Measurements from ENCODE around the gene HDGFL2.

HDGFL2 gene

DNA sequence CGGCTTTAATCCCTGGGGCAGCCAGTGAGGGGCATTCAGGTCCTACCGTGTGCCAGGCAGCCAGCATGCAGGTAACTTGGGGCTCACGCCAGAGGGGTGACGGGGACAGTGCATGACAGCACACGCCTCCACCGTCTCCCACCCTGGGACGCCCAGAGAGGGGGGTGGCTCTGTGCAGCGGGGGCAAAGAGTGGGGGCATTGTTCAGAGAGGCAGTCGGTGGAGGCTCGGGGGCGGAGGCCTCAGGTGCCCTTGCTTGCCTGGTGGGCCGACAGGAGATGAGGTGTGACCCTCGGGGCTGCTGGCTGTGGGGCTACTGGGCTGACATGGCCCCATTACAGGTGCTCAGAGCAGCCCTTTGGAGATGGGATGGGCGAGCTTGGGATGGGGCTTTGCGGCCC lies 27.8 kb downstream of the HDGFL2 start:
- DNase-seq = no peak

DNA sequence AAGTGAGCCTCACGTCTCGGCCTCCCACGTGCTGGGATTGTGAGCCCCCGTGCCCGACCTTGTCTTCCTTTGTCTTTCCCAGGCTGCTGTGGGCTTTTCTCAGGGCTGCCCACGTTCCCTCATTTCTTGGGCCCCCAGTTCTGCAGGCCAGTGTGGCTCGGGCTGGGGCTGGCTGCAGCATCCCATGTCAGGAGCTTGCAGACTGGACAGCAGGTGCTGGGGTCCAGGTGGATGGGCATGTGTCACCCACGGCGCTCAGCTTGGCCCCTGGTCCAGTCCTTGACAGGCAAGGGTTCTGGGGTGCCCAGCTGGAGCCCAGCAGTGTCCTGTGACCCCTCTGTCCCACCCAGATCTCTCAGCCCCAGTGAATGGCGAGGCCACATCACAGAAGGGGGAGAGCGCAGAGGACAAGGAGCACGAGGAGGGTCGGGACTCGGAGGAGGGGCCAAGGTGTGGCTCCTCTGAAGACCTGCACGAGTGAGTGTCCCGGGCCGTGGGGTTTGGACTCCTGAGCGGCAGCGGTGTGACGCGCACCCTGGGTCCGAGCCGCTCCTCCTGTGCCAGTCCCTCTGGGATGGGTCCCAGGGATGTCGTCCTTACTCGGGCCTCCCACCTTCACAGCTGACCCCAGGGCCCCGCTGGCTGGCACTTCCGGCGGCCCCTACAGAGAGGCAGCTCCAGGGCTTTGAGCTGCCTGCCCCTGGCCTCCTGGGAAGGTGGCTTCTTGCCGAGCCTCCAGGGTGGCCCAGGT lies 28.9 kb downstream of the HDGFL2 start:
- no peak for DNase-seq

DNA sequence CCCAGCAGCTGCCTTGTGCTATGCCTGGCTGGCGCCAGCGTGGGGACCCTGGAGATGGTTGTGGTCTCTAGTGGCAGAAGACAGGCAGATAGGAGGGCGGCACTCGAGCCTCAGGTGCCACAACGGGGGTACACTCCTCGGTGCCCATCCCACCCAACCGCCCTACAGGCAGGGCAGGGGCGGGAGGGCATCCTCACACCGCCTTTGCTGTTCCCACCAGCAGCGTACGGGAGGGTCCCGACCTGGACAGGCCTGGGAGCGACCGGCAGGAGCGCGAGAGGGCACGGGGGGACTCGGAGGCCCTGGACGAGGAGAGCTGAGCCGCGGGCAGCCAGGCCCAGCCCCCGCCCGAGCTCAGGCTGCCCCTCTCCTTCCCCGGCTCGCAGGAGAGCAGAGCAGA lies 29.6 kb downstream of the HDGFL2 start:
- DNase-seq = no peak

DNA sequence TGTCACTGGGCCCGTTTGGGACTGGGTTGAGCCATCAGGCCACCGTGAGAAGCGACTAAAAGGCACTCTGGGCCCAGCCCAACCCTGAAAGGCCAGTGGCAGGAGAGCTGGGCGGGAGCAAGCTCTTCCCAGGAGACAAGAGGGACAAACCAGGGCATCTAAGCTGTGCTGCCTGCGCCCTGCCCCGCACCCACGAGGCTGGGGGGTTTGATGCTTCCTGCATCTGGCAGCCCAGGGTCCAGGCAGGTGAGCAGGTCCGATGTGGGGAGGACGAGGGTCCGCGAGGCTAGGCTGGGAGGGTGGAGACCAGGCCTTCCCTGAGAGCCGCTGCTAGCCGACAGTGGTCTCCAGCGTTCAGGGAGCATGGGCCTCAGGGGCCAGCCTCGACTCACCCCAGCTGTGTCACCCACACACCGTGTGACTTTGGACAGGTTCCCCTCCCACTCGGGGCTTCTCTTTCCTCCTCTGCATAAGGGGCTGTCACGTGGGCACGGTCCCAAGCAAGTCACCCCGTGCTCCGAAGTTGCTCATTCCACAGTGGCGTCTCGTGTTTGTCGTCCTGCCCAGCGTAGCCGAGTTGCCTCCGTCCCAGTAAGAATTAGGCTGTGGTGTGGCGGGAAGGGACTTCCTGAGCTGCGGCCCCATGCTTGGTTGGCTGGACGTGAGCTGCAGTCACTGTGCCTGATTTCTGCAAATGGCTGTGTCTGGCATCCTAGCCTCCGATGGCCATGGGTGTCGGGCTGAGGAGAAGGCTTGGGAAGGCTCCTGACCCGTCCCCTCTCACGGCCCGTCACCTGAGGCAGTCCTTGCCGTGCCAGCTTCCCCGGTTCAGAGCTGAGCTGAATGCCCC lies 30.4 kb downstream of the HDGFL2 start:
- no peak for DNase-seq

DNA sequence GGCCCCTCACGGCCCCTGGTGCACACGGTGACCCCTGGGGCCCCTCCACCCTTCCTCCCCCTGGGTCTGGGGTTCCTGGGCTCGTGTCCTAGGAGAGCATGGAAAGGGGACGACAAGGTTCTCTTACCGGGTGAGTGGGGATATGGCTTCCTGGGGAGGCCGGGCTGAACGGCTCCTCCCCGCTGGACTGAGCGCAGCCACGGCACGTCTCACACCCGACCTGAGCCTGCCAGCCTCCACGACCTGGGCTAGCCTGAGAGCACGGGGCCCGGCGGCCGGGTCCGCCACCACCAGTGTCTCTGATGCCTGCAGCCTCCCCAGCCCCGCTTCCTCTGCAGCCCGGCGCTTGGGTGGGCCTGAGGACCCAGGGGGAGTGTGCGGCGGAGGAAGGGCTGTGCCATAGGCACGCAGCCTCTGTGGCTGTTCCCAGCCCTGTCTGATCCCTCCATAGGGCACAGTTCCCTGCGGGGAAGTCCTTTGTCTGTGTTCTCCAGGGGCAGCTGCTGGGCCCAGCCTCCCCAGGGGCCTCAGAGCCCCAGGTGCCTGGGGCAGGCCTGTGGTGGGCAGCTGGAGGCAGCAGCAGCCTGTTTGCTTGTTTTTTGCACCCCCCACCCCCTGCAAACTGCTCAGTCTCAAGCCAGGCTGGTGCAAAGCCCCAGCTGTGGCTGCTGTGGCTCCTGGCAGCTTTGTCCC lies 31.2 kb downstream of the HDGFL2 start:
- DNase-seq = no peak

DNA sequence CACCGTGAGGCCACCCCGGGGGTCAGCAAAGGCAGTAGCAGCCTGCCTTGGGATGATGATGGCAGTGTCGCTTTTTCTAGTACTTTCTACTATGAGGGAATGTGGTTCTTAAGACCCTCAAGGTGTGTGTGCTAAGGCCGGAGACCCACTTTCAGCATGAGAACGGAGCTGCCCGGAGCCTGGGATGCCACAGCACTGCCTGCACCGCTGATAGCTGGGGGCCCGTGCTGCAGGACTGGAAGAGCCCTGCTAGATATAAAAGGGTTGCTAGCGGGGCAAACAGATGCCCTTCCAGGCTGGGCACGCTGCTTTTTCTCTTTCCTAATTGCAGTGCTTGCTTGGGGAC lies 31.7 kb downstream of the HDGFL2 start:
- DNase-seq = no peak

DNA sequence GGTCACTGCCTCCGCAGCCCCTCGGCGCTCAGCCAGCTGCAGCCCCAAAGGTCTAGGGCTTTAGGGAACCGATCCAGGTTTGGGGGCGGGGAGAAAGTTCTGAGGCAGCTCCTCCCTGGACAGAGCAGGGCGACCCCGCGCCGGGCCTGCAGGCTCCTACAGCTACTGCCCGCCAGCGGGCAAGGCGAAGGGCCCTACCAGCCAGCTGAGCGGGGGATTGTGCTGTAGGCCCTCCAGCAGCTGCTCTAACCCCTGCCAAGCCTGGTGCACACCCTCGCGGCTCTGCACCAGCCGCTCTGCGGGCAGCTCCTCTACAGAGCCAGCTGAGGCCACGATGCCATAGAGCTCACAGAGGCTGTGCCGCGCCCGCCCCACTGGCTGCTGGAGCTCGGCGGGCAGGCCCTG lies 32.2 kb downstream of the HDGFL2 start:
- DNase-seq = peak; percentile 17 to 26

DNA sequence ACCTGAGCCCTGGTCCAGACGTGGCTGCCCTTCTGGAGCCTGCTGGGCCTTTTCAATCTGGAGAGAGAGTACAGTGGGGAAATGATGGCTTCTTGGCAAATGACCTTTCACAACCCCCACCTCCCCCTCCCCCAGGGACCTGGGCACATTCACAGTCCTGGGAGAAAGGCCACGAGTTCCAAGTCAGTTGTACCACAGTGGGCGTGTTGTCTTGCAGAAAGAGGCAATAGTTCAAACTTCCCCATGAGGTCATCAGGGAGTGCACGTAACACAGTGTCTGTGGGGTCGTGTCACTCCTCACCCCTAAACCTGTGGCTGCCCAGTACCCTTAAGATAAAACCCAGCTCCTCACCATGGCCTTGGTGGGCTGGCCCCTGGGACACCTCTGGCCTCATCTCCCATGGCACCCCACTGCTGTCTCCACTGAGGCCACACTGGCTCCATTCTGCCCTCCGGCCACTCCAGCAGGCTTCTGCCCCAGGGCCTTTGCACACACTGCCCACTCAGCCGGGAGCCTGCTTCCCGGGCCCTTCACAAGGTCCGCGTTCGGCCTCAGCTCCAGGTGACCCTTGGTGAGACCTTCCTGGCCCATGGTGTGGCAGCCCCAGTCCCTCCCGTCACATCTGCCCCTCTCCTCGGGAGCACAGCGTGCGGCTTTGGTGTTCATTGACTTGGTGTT lies 32.9 kb downstream of the HDGFL2 start:
- no peak for DNase-seq

DNA sequence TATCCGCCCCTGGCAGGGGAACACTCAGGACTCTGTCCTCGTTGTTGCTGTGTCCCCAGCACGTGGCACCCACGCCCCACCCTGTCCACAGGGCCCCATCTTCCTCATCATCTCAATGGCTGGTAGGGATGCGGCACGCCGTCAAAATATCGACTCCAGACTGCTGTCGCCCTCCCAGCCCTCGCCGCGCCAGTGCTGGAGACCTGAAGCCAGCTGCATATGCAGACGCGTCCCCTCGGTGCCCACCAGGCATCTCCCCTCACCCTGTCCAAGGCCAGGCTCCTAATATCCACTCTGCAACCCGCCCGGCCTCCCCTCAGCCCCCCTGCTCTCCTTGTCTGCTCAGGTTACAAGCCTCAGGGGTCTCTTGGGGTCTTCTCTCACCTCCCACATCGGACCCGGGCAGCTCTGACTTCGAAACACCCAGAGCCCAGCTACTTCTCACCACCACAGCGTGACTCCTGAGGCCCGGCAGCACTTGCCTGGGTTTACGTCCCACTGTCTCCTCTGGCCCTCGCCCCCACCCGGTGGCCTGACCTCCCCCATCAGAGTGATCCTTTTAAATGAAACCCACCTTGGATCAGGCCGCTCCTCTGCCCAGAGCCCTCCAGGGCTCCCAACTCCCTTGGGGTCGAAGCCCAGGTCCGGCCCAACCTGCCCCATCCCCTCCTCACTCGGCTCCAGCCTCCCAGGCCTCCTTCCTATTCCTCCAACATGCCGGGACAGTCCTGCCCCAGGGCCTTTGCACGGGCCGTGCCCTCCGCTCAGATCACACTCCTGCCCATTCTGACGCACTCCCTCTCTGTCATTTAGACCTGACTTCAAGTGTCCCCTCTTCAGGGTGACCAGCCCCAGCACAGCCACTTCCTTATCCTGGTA lies 33.7 kb downstream of the HDGFL2 start:
- DNase-seq = no peak

DNA sequence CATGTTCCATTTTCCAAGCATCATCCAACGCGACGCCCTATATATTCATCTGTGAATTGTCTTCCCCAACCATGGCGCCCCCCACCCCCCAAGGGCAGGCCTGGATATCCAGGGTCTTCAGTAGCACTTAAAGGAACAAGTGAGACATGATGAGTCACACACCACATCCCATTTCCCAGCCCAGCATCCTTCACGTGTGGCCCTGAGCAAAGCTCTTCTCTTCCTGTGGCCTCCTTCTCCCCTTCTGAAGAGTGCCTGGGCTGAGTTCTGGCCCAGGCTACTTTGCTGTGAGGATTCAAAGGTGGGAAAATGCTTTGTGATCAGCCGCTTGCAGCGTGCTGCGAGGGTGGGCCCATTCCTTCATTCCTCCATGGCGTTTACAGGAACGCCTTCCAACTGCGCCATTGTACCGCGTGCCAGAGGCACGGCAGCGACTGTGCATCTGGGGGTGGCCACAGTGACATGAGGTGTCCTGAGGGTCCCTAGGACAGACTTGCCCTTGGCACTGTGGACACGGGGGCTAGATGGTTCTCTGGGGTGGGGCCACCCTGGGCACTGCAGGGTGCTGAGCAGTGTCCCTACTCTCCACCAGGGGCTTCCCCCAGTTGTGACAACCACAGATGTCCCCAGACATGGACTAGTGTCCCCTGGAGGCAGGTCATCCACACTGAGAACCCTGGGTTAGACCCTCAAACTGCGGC lies 34.5 kb downstream of the HDGFL2 start:
- DNase-seq = no peak

DNA sequence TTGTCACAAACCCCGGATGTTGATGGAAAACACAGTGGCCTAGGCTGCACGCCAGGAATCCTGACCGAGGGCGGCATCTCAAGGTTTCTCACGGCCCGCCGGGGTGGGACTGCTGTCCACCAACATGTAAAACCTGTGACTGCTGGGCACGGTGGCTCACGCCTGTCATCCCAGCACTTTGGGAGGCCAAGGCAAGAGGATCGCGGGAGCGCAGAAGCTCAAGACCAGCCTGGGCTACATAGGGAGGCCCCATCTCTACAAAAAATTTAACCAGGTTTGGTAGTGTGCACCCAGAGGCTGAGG lies 35.0 kb downstream of the HDGFL2 start:
- DNase-seq = no peak

DNA sequence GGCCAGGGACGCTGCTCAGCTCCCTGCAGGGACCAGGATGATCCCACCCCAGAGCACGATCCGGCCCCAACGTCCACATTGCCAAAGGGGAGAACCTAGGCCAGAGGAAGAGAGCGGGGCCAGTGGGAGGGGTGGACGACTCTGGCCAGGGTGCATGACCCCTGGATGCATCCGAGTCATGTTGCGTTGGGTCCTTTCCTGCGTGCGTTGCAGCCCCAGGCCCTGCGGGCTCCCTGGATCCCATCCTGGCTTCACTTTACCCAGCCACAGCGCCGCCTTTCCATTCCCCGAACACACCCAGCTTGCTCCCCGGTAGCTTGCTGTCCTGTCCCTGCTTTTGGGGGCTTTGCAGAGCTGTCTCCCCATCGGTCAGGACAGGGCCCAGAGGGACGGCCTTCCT lies 35.7 kb downstream of the HDGFL2 start:
- no peak for DNase-seq

DNA sequence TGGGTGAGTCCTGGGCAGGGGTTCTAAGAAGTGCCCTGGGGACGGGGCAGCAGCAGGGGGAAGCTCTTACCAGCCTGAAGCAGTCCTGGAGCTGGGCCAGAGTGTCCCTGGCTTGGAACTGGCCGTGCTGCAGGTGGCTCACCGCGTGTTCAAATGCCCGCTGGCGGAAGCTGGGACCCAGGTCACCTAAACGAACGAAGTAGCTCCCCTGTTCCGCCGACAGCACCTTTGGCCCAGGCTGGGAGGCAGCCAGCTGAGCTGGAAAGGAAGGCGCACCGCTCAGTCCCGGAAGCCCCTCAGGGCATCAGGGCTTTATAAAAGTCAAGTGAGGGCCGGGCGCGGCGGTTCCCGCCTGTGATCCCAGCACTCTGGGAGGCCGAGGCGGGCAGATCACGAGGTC lies 36.6 kb downstream of the HDGFL2 start:
- DNase-seq = no peak

DNA sequence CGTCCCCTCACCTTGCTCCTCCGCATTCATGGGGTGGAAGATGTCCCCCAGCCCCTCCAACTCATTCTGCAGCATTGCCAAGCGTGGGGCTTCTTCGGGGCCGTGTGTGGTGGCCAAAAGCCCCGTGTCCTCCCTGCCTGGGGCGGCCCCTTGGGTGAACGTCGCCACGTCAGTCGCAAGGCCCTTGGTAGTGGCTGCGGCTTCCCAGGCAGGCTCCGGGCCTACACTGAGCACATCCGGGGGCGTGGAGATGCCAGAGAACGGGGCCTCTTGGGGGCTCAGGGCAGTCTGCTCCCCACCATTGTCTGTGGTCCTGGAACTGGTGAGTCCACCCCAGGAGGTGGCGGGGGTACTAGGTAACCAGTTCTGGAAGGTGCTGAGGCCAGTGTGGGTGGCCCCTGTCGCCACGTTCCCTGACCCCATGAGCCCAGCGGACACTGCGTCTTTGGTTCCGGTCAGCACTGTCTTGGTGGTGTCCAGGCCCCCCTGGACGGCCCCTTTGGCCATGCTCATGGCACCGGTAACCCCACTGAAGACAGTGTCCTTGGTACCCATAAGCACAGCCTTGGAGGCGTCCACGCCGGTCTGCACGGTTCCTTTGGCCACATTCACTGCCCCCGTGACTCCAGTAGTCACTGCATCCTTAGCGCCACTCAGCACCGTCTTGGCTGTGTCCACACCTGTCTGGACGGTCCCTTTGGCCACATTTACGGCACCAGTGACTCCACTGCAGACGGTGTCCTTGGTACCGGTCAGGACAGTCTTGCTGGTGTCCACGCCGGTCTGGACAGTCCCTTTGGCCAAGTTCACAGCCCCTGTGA lies 38.5 kb downstream of the HDGFL2 start:
- no peak for DNase-seq

DNA sequence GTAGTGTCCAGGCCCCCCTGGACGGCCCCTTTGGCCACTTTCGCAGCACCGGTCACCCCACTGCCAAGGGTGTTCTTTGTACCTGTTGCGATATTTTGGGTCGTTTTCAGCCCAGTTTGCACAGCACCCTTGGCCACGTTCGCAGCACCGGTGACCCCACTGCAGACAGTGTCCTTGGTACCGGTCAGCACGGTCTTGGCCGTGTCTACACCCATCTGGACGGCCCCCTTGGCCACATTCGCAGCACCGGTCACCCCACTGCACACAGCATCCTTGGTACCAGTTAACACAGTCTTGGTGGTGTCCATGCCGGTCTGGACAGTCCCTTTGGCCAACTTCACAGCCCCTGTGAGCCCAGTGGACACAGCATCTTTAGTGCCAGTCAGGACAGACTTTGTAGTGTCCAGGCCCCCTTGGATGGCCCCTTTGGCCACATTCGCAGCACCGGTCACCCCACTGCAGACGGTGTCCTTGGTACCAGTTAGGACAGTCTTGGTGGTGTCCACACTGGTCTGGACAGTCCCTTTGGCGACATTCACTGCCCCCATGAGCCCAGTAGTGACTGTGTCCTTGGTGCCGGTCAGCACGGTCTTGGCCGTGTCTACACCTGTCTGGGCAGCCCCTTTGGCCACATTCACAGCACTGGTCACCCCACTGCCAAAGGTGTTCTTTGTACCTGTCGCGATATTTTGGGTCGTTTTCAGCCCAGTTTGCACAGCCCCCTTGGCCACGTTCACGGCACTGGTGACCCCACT lies 39.4 kb downstream of the HDGFL2 start:
- no peak for DNase-seq

DNA sequence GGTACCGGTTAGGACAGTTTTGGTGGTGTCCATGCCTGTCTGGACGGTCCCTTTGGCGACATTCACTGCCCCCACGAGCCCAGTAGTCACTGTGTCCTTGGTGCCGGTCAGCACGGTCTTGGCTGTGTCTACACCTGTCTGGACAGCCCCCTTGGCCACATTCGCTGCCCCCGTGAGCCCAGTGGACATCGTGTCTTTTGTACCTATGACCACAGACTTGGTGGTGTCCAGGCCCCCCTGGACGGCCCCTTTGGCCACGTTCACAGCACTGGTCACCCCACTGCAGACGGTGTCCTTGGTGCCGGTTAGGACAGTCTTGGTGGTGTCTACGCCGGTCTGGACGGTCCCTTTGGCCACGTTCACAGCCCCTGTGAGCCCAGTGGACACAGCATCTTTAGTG lies 40.0 kb downstream of the HDGFL2 start:
- no peak for DNase-seq

DNA sequence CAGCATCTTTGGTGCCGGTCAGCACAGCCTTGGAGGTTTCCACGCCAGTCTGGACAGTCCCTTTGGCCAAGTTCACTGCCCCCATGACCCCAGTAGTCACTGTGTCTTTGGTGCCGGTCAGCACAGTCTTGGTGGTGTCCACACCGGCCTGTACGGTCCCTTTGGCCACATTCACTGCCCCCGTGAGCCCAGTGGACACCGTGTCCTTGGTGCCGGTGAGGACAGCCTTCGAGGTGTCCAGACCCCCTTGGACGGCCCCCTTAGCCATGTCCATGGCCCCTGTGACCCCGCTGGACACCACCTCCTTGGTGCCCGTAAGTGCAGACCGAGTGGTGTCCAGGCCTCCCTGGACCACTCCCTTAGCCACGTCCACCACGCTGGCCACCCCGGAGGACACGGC lies 41.2 kb downstream of the HDGFL2 start:
- no peak for DNase-seq

DNA sequence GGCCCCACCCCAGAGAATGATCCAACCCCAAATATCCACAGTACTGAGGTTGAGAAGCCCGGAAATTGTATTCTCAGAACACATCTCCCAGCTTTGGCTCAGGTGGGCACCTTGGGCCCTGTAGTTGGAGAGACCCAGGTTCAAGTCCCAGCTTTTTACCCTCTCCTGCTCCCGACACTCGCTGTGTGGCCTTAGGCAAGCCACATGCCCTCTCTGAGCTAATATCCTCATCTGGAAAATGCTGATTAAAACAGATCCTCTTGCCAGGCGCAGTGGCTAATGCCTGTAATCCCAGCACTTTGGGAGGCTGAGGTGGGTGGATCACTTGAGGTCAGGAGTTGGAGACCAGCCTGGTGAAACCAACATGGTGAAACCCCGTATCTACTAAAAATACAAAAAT lies 43.6 kb downstream of the HDGFL2 start:
- DNase-seq = no peak

DNA sequence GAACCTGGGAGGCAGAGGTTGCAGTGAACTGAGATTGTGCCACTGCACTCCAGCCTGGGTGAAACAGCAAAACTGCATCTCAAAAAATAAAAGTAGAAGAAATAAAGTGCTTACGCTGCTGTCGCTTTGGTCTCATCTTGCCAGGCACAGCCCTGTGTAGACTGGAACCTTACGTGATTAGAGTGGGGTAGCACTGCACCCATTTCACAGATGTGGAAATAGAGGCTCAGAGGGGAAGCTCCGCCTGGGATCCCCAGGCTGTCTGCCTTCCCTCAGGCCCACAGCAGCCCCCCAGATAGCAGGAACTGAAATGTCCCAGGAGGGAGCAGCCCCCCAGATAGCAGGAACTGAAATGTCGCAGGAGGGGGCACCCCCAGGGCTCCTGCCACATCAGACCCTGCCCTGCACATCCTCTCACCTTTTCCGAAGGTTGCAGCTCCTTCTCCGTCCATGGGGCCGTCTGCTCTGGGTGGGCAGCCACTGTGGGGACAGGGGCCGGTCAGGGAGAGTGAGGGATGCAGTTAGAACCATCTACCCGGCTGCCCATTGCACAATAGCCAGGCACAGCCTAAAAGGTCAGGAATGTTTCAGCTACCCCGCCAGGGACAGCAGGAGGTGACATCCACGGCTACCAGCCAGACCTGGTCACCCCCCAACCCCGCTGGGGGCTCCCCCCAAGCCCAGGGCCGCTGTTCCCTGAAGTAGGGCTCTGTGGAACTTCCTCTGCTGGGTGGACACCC lies 44.3 kb downstream of the HDGFL2 start:
- no peak for DNase-seq
